BE2C (cell line): Measurements from ENCODE around the gene SFXN3.

Experiments
- DNase-seq: peaks from one replicate; pipeline ENCODE4 v3.0.0-alpha.2; 2020
- H3K27me3 ChIP-seq: fragments of 250-450 bp; sonication (Bioruptor Pico); 2 replicates; pipeline ENCODE4 v1.5.1; 2020; ENCODE audit warnings: mild to moderate bottlenecking
- H3K36me3 ChIP-seq: fragments of 250-450 bp; sonication (Bioruptor Pico); 2 replicates; pipeline ENCODE4 v1.5.1; 2020; ENCODE audit warnings: mild to moderate bottlenecking
- H3K4me1 ChIP-seq: fragments of 250-450 bp; sonication (Bioruptor Pico); 2 replicates; pipeline ENCODE4 v1.5.1; 2020
- H3K4me3 ChIP-seq: 2 replicates; pipeline ENCODE4 v1.5.1; 2011; ENCODE audit warnings: low read depth, low read length
- H3K9me3 ChIP-seq: fragments of 250-450 bp; sonication (Bioruptor Pico); 2 replicates; pipeline ENCODE4 v1.5.1; 2020
- TF ChIP-seq, protein P1 (sequence below): IDR thresholded peaks from 2 replicates; pipeline ENCODE4 v1.5.1; 2012; ENCODE audit warnings: mild to moderate bottlenecking, low read depth, low read length

SFXN3 gene

DNA sequence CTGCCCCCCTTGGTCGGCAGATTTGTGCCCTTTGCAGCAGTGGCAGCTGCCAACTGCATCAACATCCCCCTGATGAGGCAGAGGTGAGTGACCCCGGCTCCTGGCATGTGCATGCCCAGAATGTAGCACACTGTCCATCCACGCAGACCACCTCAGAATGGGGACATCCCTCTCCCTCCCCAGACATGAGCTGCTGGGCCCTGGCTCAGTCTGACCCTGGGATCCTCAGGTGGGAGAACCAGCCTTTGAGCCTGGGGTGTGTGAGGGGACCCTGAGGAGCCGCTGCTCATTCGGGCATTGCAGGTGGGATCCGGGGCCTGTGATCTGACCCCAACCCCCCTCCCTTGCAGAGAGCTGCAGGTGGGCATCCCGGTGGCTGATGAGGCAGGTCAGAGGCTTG, 5.7 kb downstream of the SFXN3 start:
- Histone ChIP-seq H3K27me3 (no peaks in the 10 kb centered on the region), H3K9me3 (no peaks in the 10 kb centered on the region), H3K4me1 (peaks cover 7% of the 10 kb centered on the region), H3K4me3 (no peak overlapping the region), H3K36me3 (no peaks in the 10 kb centered on the region)
- TF ChIP-seq, protein P1, sequence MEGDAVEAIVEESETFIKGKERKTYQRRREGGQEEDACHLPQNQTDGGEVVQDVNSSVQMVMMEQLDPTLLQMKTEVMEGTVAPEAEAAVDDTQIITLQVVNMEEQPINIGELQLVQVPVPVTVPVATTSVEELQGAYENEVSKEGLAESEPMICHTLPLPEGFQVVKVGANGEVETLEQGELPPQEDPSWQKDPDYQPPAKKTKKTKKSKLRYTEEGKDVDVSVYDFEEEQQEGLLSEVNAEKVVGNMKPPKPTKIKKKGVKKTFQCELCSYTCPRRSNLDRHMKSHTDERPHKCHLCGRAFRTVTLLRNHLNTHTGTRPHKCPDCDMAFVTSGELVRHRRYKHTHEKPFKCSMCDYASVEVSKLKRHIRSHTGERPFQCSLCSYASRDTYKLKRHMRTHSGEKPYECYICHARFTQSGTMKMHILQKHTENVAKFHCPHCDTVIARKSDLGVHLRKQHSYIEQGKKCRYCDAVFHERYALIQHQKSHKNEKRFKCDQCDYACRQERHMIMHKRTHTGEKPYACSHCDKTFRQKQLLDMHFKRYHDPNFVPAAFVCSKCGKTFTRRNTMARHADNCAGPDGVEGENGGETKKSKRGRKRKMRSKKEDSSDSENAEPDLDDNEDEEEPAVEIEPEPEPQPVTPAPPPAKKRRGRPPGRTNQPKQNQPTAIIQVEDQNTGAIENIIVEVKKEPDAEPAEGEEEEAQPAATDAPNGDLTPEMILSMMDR: no peak
- DNase-seq: no peak

DNA sequence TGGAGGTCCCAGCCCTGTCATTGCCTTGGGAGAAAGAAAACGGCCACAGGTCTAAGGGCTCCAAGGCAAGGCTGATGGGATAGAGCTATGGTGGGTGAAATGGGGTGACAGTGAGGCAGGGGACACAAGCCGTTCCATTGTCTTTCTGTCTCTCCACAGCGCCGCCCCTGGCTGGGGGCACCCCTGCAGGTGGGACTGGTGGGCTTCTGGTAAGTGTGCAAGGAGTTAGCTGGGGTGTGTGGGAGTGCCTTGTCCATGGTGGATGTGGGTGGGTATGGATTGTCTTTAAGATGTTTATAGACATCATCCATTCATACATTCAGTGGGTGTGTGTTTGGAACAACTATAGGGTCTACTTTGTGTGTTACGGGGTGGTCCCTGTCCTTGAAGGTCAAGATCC, 7.5 kb downstream of the SFXN3 start:
- Histone ChIP-seq H3K4me1 (peaks cover 11% of the 10 kb centered on the region), H3K4me3 (no peak overlapping the region), H3K27me3 (no peaks in the 10 kb centered on the region), H3K9me3 (no peaks in the 10 kb centered on the region), H3K36me3 (no peaks in the 10 kb centered on the region)
- no peak for DNase-seq
- TF ChIP-seq, protein P1: no peak

DNA sequence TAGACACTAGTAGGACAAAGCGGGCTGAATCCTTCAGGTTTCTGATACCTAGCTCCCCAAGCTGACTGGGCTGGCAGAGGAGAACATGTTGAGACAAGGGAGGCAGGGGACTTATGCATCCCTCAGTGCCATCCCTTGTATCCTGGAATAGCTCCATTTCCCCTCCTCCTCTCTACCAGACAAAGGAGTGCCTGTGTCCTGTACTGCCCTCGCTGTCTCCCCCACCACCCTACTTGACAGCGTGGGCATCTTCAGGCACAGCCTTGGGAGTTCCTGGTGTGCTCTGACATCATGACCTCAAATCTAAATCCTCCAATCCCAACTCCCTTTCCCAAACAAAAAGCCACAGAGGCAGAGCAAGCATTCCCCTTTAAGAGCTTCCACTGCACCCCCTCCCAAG, 9.0 kb downstream of the SFXN3 start:
- H3K9me3 ChIP-seq: no peaks in the 10 kb centered on the region
- H3K4me3 ChIP-seq: no peak overlapping the region
- peaks cover 11% of the 10 kb centered on the region for H3K4me1 ChIP-seq
- no peaks in the 10 kb centered on the region for H3K27me3 ChIP-seq
- H3K36me3 ChIP-seq: no peaks in the 10 kb centered on the region
- TF ChIP-seq, protein P1: no peak
- DNase-seq: no peak

DNA sequence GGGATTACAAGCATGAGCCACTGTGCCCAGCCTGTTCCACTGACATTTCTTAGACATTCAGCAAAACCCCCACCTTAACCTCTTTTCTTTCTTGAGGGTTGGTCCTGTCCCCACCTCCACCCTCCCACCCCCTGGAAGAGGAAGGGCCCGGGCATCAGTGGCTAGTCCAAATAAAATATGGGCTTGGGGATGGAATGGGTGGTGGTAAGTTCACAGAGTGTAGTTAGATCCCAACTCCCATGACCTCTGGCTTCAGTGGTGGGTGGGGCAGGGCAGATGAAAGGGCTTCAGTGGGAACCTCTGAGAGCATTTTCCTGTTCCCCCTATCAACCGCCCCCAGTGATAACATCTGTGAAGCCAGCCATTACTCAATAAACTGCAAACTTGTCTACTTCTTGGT, 9.8 kb downstream of the SFXN3 start:
- Histone ChIP-seq H3K4me3 (no peak overlapping the region), H3K4me1 (peaks cover 11% of the 10 kb centered on the region), H3K36me3 (no peaks in the 10 kb centered on the region), H3K27me3 (no peaks in the 10 kb centered on the region), H3K9me3 (no peaks in the 10 kb centered on the region)
- TF ChIP-seq, protein P1: no peak
- DNase-seq: no peak

DNA sequence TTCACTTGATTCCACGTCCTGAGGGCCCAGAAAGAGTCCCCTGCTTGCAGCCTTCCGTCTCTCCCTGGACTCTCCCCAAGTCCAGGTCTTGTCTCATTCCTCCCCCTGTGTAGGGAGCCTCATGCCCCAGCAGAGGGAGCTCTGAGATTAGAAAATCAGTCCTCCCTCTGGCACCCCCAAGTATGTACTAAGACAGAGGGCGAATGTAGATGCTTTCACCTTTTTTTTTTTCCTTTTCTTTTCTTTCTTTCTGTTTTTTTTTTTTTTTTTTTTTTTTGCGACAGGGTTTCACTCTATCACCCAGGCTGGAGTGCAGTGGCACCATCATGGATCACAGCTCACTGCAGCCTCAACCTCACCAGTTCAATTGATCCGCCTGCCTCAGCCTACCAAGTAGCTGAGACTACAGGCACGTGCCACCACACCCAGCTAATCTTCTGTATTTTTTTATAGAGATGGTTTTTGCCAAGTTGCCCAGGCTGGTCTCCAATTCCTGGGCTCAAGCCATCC, 10.3 kb downstream of the SFXN3 start:
- Histone ChIP-seq H3K9me3 (no peaks in the 10 kb centered on the region), H3K4me3 (no peak overlapping the region), H3K27me3 (no peaks in the 10 kb centered on the region), H3K4me1 (peaks cover 11% of the 10 kb centered on the region), H3K36me3 (no peaks in the 10 kb centered on the region)
- DNase-seq: peak; percentile 75
- TF ChIP-seq, protein P1: peak; percentile 88

DNA sequence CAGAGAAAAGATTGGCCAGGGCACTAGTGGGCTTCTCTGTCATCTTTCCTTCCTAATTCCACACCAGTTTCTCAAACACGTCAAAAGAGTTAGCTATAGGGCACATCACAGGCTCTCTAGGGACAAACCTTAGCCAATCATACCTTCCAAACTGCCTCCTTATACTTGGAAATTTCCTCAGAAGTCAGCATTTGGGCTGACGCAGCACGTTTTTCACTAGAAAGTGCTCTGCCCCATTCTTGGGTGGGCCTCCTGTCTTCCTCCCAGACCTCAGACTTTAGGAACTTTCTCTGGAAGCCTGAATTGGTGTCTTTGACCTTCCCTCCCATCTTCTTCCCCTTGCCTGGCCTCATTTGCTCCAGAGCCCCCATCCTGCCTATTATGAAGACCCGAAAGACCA, 11.1 kb downstream of the SFXN3 start:
- Histone ChIP-seq H3K9me3 (no peaks in the 10 kb centered on the region), H3K27me3 (no peaks in the 10 kb centered on the region), H3K4me3 (peak overlapping the region; percentile 70), H3K36me3 (no peaks in the 10 kb centered on the region), H3K4me1 (peaks cover 18% of the 10 kb centered on the region)
- no peak for DNase-seq
- TF ChIP-seq, protein P1: no peak
